ENCODE results near the gene SIX1.

Gene SIX1

GRCh38 chr14:60641742-60642269, 7.5 kb downstream of the SIX1 start:
- no peak for DNase-seq

- DNase-seq: peak; percentile 57
Measured at GRCh38 chr14:60640859-60641741, 8.2 kb downstream of the SIX1 start.

- DNase-seq: no peak
Measured at GRCh38 chr14:60639674-60640073, 9.6 kb downstream of the SIX1 start.

- peak; percentile 99 for DNase-seq
Measured at GRCh38 chr14:60637479-60638315, 11.6 kb downstream of the SIX1 start.

GRCh38 chr14:60636879-60637478, 12.3 kb downstream of the SIX1 start:
- no peak for DNase-seq

GRCh38 chr14:60634153-60634552, 15.1 kb downstream of the SIX1 start:
- DNase-seq: no peak

- peak; percentile 90 for DNase-seq
Measured at GRCh38 chr14:60632777-60633176, 16.5 kb downstream of the SIX1 start.

GRCh38 chr14:60632257-60632656, 17.0 kb downstream of the SIX1 start:
- DNase-seq: no peak

- no peak for DNase-seq
Measured at GRCh38 chr14:60631842-60632241, 17.4 kb downstream of the SIX1 start.

GRCh38 chr14:60630129-60630528, 19.1 kb downstream of the SIX1 start:
- no peak for DNase-seq

- DNase-seq: no peak
Measured at GRCh38 chr14:60628892-60629291, 20.4 kb downstream of the SIX1 start.

GRCh38 chr14:60622917-60623257, 26.4 kb downstream of the SIX1 start:
- DNase-seq: no peak

GRCh38 chr14:60622210-60622916, 26.9 kb downstream of the SIX1 start:
- DNase-seq: no peak

- no peak for DNase-seq
Measured at GRCh38 chr14:60621386-60621785, 27.9 kb downstream of the SIX1 start.

- DNase-seq: peak; percentile 66
Measured at GRCh38 chr14:60618241-60618640, 31.0 kb downstream of the SIX1 start.

GRCh38 chr14:60616461-60616959, 32.8 kb downstream of the SIX1 start:
- no peak for DNase-seq

GRCh38 chr14:60602291-60602690, 47.0 kb downstream of the SIX1 start:
- no peak for DNase-seq

- DNase-seq: no peak
Measured at GRCh38 chr14:60599727-60600126, 49.5 kb downstream of the SIX1 start.

GRCh38 chr14:60596139-60596538, 53.1 kb downstream of the SIX1 start:
- DNase-seq: no peak

- DNase-seq: no peak
Measured at GRCh38 chr14:60594062-60594461, 55.2 kb downstream of the SIX1 start.

Measured in NCI-H2107 (cell line).